Hepatocyte (in vitro differentiated cells): ENCODE measurements around the gene KIF4A.

Source experiments
- EZH2 ChIP-seq: fragments of 200-600 bp; sonication (generic); IDR thresholded peaks from 2 replicates; pipeline ENCODE4 v1.6.1; 2016; ENCODE audit warnings: antibody characterized with exemption, mild to moderate bottlenecking, borderline replicate concordance
- EZH2phosphoT487 ChIP-seq: fragments of 200-600 bp; sonication (generic); IDR thresholded peaks from one replicate; pipeline ENCODE4 v1.6.1; 2018; ENCODE audit warnings: antibody characterized with exemption, mild to moderate bottlenecking, low read depth, moderate library complexity; ENCODE audit not compliant: unreplicated experiment, severe bottlenecking
- TF ChIP-seq, protein P1 (sequence below): fragments of 200-600 bp; sonication (generic); IDR thresholded peaks from 2 replicates; pipeline ENCODE4 v1.5.1; 2016; ENCODE audit warnings: antibody characterized with exemption, mild to moderate bottlenecking; ENCODE audit not compliant: poor library complexity

GRCh38 chrX:70455366-70456202 is 165.7 kb downstream of the KIF4A start:
- TF ChIP-seq, protein P1, sequence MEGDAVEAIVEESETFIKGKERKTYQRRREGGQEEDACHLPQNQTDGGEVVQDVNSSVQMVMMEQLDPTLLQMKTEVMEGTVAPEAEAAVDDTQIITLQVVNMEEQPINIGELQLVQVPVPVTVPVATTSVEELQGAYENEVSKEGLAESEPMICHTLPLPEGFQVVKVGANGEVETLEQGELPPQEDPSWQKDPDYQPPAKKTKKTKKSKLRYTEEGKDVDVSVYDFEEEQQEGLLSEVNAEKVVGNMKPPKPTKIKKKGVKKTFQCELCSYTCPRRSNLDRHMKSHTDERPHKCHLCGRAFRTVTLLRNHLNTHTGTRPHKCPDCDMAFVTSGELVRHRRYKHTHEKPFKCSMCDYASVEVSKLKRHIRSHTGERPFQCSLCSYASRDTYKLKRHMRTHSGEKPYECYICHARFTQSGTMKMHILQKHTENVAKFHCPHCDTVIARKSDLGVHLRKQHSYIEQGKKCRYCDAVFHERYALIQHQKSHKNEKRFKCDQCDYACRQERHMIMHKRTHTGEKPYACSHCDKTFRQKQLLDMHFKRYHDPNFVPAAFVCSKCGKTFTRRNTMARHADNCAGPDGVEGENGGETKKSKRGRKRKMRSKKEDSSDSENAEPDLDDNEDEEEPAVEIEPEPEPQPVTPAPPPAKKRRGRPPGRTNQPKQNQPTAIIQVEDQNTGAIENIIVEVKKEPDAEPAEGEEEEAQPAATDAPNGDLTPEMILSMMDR = no peak
- no peak for TF ChIP-seq EZH2
- TF ChIP-seq EZH2phosphoT487 = no peak
